GM18520 (cell line): ENCODE measurements around the gene UBE2R2.
"Not testable (repeated sequence)": the region's sequence is repeated elsewhere in the genome, so short reads cannot be mapped to it uniquely, and the experiment has no call there.

Experiments used
- ATAC-seq: cut with Tn5 transposase; IDR thresholded peaks from one replicate; pipeline ENCODE4 v1.9.1; 2021; ENCODE audit not compliant: unreplicated experiment

The UBE2R2 gene

GRCh38 chr9:33816327-33817252, at the start of gene UBE2R2:
UBE2R2 (plus strand) TSS chr9:33817160; CDS start chr9:33817758, 598 bp downstream.
- ATAC-seq = peak; percentile 39

GRCh38 chr9:33770156-33770880, 46.6 kb upstream of the UBE2R2 start:
- not testable (repeated sequence) for ATAC-seq

- not testable (repeated sequence) for ATAC-seq
Measured at GRCh38 chr9:33773135-33773534, 43.8 kb upstream of the UBE2R2 start.

- not testable (repeated sequence) for ATAC-seq
Measured at GRCh38 chr9:33774074-33774659, 42.8 kb upstream of the UBE2R2 start.

GRCh38 chr9:33776578-33776977, 40.4 kb upstream of the UBE2R2 start:
- no peak for ATAC-seq

- ATAC-seq = peak; percentile 58
Measured at GRCh38 chr9:33778700-33779351, 38.1 kb upstream of the UBE2R2 start.

GRCh38 chr9:33780276-33780675, 36.7 kb upstream of the UBE2R2 start:
- ATAC-seq = no peak

GRCh38 chr9:33781736-33782135, 35.2 kb upstream of the UBE2R2 start:
- no peak for ATAC-seq

GRCh38 chr9:33782395-33783152, 34.4 kb upstream of the UBE2R2 start:
- ATAC-seq = no peak

GRCh38 chr9:33785914-33786313, 31.0 kb upstream of the UBE2R2 start:
- no peak for ATAC-seq

- no peak for ATAC-seq
Measured at GRCh38 chr9:33786681-33787080, 30.3 kb upstream of the UBE2R2 start.

GRCh38 chr9:33787839-33788238, 29.1 kb upstream of the UBE2R2 start:
- no peak for ATAC-seq

- not testable (repeated sequence) for ATAC-seq
Measured at GRCh38 chr9:33789429-33789828, 27.5 kb upstream of the UBE2R2 start.

GRCh38 chr9:33791117-33791516, 25.8 kb upstream of the UBE2R2 start:
- no peak for ATAC-seq

- ATAC-seq = not testable (repeated sequence)
Measured at GRCh38 chr9:33793496-33793895, 23.5 kb upstream of the UBE2R2 start.

GRCh38 chr9:33794560-33794959, 22.4 kb upstream of the UBE2R2 start:
- ATAC-seq = no peak

- ATAC-seq = no peak
Measured at GRCh38 chr9:33795281-33795680, 21.7 kb upstream of the UBE2R2 start, which contains the start of gene PRSS3. PRSS3 (plus strand) TSS chr9:33795561; CDS start chr9:33795574, 13 bp downstream.

GRCh38 chr9:33795819-33796218, 21.1 kb upstream of the UBE2R2 start:
- no peak for ATAC-seq

- not testable (repeated sequence) for ATAC-seq
Measured at GRCh38 chr9:33796679-33797078, 20.3 kb upstream of the UBE2R2 start.

- ATAC-seq = no peak
Measured at GRCh38 chr9:33797837-33798236, 19.1 kb upstream of the UBE2R2 start.
